HepG2 (cell line): ENCODE measurements around the gene BRAT1. TPM values are rescaled to one million over a fixed set of nuclear protein-coding genes. Genes with fewer than 3 reads are reported as not detected.
A peak's percentile ranks its signal among the peaks of the same experiment; 100 is the strongest.

Experiments used
- ADNP ChIP-seq: sonication (generic); formaldehyde crosslinking; IDR thresholded peaks from 2 replicates; pipeline ENCODE4 v1.4.0; 2020; ENCODE audit warnings: missing genetic modification reagents
- ATF6 ChIP-seq: sonication (generic); formaldehyde crosslinking; conservative IDR thresholded peaks from 2 replicates; pipeline ENCODE4 v1.4.0; 2020; ENCODE audit warnings: missing genetic modification reagents
- CHD4 ChIP-seq: fragments of 200-600 bp; sonication (generic); IDR thresholded peaks from 2 replicates; pipeline ENCODE4 v1.7.0; 2017; ENCODE audit warnings: mild to moderate bottlenecking, low read length, borderline replicate concordance
- ELF3 ChIP-seq: IDR thresholded peaks from 2 replicates; pipeline ENCODE4 v1.6.1; 2016; ENCODE audit warnings: missing genetic modification reagents, missing compliant biosample characterization
- FLYWCH1 ChIP-seq: sonication (generic); formaldehyde crosslinking; IDR thresholded peaks from 2 replicates; pipeline ENCODE4 v1.8.1; 2023; ENCODE audit warnings: mild to moderate bottlenecking, missing genetic modification reagents
- HCFC1 ChIP-seq: fragments of 150-350 bp; IDR thresholded peaks from 2 replicates; pipeline ENCODE4 v1.6.1; 2014; ENCODE audit warnings: low read depth, low read length
- KAT7 ChIP-seq: IDR thresholded peaks from 2 replicates; pipeline ENCODE4 v1.6.1; 2018; ENCODE audit warnings: borderline replicate concordance, missing compliant biosample characterization
- MATR3 ChIP-seq: sonication (generic); formaldehyde crosslinking; IDR thresholded peaks from 2 replicates; pipeline ENCODE4 v1.4.0; 2020; ENCODE audit warnings: missing genetic modification reagents
- MAX ChIP-seq: IDR thresholded peaks from 2 replicates; pipeline ENCODE4 v1.6.1; 2012; ENCODE audit warnings: inconsistent platforms
- MAZ ChIP-seq, 2 experiments: sonication (generic) in 1 of 2; formaldehyde crosslinking in 1 of 2; IDR thresholded peaks; 2 replicates each; pipeline versions ENCODE4 v1.5.0 to v1.6.1; 2012 to 2020; ENCODE audit warnings: low read depth in 2 of 2, mild to moderate bottlenecking in 2 of 2, borderline replicate concordance in 1 of 2, improper control_type of control experiment in 1 of 2, low read length in 1 of 2, missing genetic modification reagents in 1 of 2, moderate library complexity in 1 of 2
- MLLT10 ChIP-seq: sonication (generic); formaldehyde crosslinking; IDR thresholded peaks from 2 replicates; pipeline ENCODE4 v1.4.0; 2020; ENCODE audit warnings: missing genetic modification reagents
- NR2C2 ChIP-seq: sonication (generic); formaldehyde crosslinking; IDR thresholded peaks from 2 replicates; pipeline ENCODE4 v1.4.0; 2020; ENCODE audit warnings: missing genetic modification reagents, mild to moderate bottlenecking, moderate library complexity, borderline replicate concordance
- NR2F6 ChIP-seq, 2 experiments: IDR thresholded peaks; 2 replicates each; pipeline ENCODE4 v1.6.1; 2016; ENCODE audit warnings: antibody characterized with exemption in 1 of 2, mild to moderate bottlenecking in 1 of 2
- PHF20 ChIP-seq: sonication (generic); formaldehyde crosslinking; IDR thresholded peaks from 2 replicates; pipeline ENCODE4 v1.5.0; 2020; ENCODE audit warnings: mild to moderate bottlenecking, missing genetic modification reagents
- PPARG ChIP-seq: conservative IDR thresholded peaks from 2 replicates; pipeline ENCODE4 v1.6.1; 2016; ENCODE audit warnings: missing biosample characterization, missing genetic modification reagents
- REL ChIP-seq: sonication (generic); formaldehyde crosslinking; conservative IDR thresholded peaks from 2 replicates; pipeline ENCODE4 v1.8.0; 2022; ENCODE audit warnings: mild to moderate bottlenecking, missing genetic modification reagents, moderate library complexity
- RFX3 ChIP-seq: IDR thresholded peaks from 2 replicates; pipeline ENCODE4 v1.6.1; 2016; ENCODE audit warnings: missing biosample characterization, missing genetic modification reagents
- THAP7 ChIP-seq: sonication (generic); formaldehyde crosslinking; IDR thresholded peaks from 2 replicates; pipeline ENCODE4 v1.8.1; 2023; ENCODE audit warnings: mild to moderate bottlenecking, missing genetic modification reagents
- ZBED4 ChIP-seq: sonication (generic); formaldehyde crosslinking; IDR thresholded peaks from 2 replicates; pipeline ENCODE4 v1.4.0; 2020; ENCODE audit warnings: missing genetic modification reagents, borderline replicate concordance
- ZMYM3 ChIP-seq: sonication (generic); formaldehyde crosslinking; IDR thresholded peaks from 2 replicates; pipeline ENCODE4 v1.5.1; 2020; ENCODE audit warnings: mild to moderate bottlenecking, missing genetic modification reagents
- ZNF292 ChIP-seq: sonication (generic); formaldehyde crosslinking; IDR thresholded peaks from 2 replicates; pipeline ENCODE4 v1.8.1; 2022; ENCODE audit warnings: mild to moderate bottlenecking, low read depth, missing genetic modification reagents, borderline replicate concordance
- ZNF33A ChIP-seq: sonication (generic); formaldehyde crosslinking; IDR thresholded peaks from 2 replicates; pipeline ENCODE4 v1.5.1; 2020; ENCODE audit warnings: missing genetic modification reagents, mild to moderate bottlenecking, moderate library complexity, borderline replicate concordance
- ZNF441 ChIP-seq: sonication (generic); formaldehyde crosslinking; IDR thresholded peaks from 2 replicates; pipeline ENCODE4 v1.7.0; 2021; ENCODE audit warnings: missing genetic modification reagents, borderline replicate concordance
- ZSCAN21 ChIP-seq: sonication (generic); formaldehyde crosslinking; IDR thresholded peaks from 2 replicates; pipeline ENCODE4 v1.8.0; 2022; ENCODE audit warnings: mild to moderate bottlenecking, missing genetic modification reagents, moderate library complexity, borderline replicate concordance
- polyA plus RNA-seq, 8 experiments: library from polyadenylated mRNA; depleted of rRNA in 3 of 8; stranded (reverse) in 7 of 8; unstranded in 1 of 8; fragments of >200 nt; fragmentation: Illumina TruSeq in 4 of 8; extraction: Trizol in 4 of 8; gene quantifications; 2 replicates each; pipeline versions ENCODE4 v1.2.1 to v1.2.3, GENCODE V29; 2011 to 2016; ENCODE audit warnings: low read depth in 4 of 8, missing spikeins in 1 of 8, mixed read lengths in 1 of 8; ENCODE audit not compliant: insufficient read depth in 1 of 8
- total RNA-seq, 5 experiments: library from RNA; depleted of rRNA; stranded (reverse); fragments of >200 nt; fragmentation: Illumina TruSeq; extraction: Trizol; gene quantifications; 2 replicates each; pipeline ENCODE4 v1.2.3, GENCODE V29; 2016; ENCODE audit warnings: low read depth in 1 of 5

Gene BRAT1
- total and polyA plus RNA-seq, 2 of the 13 experiments (the other 11 are each of a cell fraction or from before 2014, with no cell fraction given) = 10.2 to 20.3 TPM

- no peak for TF ChIP-seq NR2F6 (IDR thresholded peaks at IDR 0.05)
- TF ChIP-seq NR2F6 (CRISPR knock-in tag; IDR thresholded peaks at IDR 0.05) = peak; percentile 69
- TF ChIP-seq RFX3 (CRISPR knock-in tag) = peak; percentile 86
- no peak for TF ChIP-seq ZNF292 (CRISPR knock-in tag)
- no peak for TF ChIP-seq PPARG
- TF ChIP-seq THAP7 (CRISPR knock-in tag) = no peak
- TF ChIP-seq MAX = peak; percentile 41
- peak; percentile 74; the same call in 1 of the 2 replicates for TF ChIP-seq ADNP (CRISPR knock-in tag)
- no peak for TF ChIP-seq FLYWCH1 (CRISPR knock-in tag)
- no peak for TF ChIP-seq ATF6 (CRISPR knock-in tag)
- no peak for TF ChIP-seq CHD4
- no peak for TF ChIP-seq ZNF33A (CRISPR knock-in tag)
- TF ChIP-seq ZBED4 (CRISPR knock-in tag) = no peak
- no peak for TF ChIP-seq MLLT10 (CRISPR knock-in tag)
- no peak for TF ChIP-seq MATR3 (CRISPR knock-in tag)
- 0 out of 2 replicates have a peak, but pooled peaks have one; percentile 24 for TF ChIP-seq REL
- TF ChIP-seq ZMYM3 (CRISPR knock-in tag) = peak; percentile 95
- TF ChIP-seq KAT7 = no peak
- TF ChIP-seq PHF20 (CRISPR knock-in tag) = peak; percentile 48; the same call in 1 of the 2 replicates
- 0 out of 2 replicates have a peak, but pooled peaks have one; percentile 13 for TF ChIP-seq ELF3 (CRISPR knock-in tag)
- TF ChIP-seq MAZ (IDR thresholded peaks at IDR 0.05; ENCODE audit: borderline replicate concordance, low read depth, low read length) = peak; percentile 58; the same call in 1 of the 2 replicates
- peak; percentile 67 for TF ChIP-seq MAZ (CRISPR knock-in tag; IDR thresholded peaks at IDR 0.05; ENCODE audit: low read depth)
- TF ChIP-seq ZNF441 (CRISPR knock-in tag) = peak; percentile 87
- TF ChIP-seq ZSCAN21 (CRISPR knock-in tag) = peak; percentile 55; the same call in 1 of the 2 replicates
- peak; percentile 54; the same call in 1 of the 2 replicates for TF ChIP-seq HCFC1
- TF ChIP-seq NR2C2 = peak; percentile 92
Measured at GRCh38 chr7:2558629-2559282, 3.4 kb upstream of the BRAT1 start, which contains the start of gene IQCE (continued).
